H1 (cell line): ENCODE results near the gene ADRB2. TPM values are rescaled to one million over a fixed set of nuclear protein-coding genes. Genes with fewer than 3 reads are reported as not detected.
"Not testable (repeated sequence)": the region's sequence is repeated elsewhere in the genome, so short reads cannot be mapped to it uniquely, and the experiment has no call there.

Experiments used
- CTCF ChIA-PET: fragments of 300-600 bp; sonication (Branson Sonifier 250); formaldehyde crosslinking; loops from one replicate; lab custom pipeline; 2021; ENCODE audit not compliant: partially characterized antibody; lab: Charles Lee
- POLR2A ChIA-PET: fragments of 300-600 bp; sonication (Branson Sonifier 250); formaldehyde crosslinking; loops from one replicate; lab custom pipeline; 2021; ENCODE audit warnings: inconsistent platforms; ENCODE audit not compliant: partially characterized antibody; lab: Charles Lee
- DNase-seq, 2 experiments: peaks; one replicate each; pipeline versions ENCODE4 v3.0.0 to v3.0.0-alpha.2; 2010 to 2022; ENCODE audit warnings: low spot score in 2 of 2, low read depth in 1 of 2, mixed read lengths in 1 of 2
- FAIRE-seq: peaks from 2 replicates; lab custom pipeline; 2011; peaks lifted over from hg19 to GRCh38; lab: Jason Lieb, UNC
- H2AFZ ChIP-seq: 2 replicates; pipeline ENCODE4 v1.8.1; 2012; ENCODE audit warnings: low read length, inconsistent platforms
- H2AK5ac ChIP-seq: 2 replicates; pipeline ENCODE4 v1.6.1; 2013; ENCODE audit warnings: low read depth, low read length
- H2BK120ac ChIP-seq: replicated peaks from 2 replicates; pipeline ENCODE3; 2013; ENCODE audit warnings: low read depth, low read length, inconsistent platforms
- H2BK12ac ChIP-seq: 2 replicates; pipeline ENCODE4 v1.6.1; 2013; ENCODE audit warnings: low read depth, low read length
- H2BK15ac ChIP-seq: 2 replicates; pipeline ENCODE4 v1.6.1; 2013; ENCODE audit warnings: low read length
- H2BK20ac ChIP-seq: 2 replicates; pipeline ENCODE4 v1.6.1; 2013; ENCODE audit warnings: low read length
- H2BK5ac ChIP-seq: 2 replicates; pipeline ENCODE4 v1.6.1; 2013; ENCODE audit warnings: low read depth, low read length
- H3K14ac ChIP-seq: 2 replicates; pipeline ENCODE4 v1.6.1; 2013; ENCODE audit warnings: inconsistent platforms; ENCODE audit not compliant: insufficient read length
- H3K18ac ChIP-seq: 2 replicates; pipeline ENCODE4 v1.6.1; 2013; ENCODE audit warnings: low read length; ENCODE audit errors: extremely low read depth
- H3K23ac ChIP-seq: 2 replicates; pipeline ENCODE4 v1.6.1; 2013; ENCODE audit warnings: inconsistent platforms; ENCODE audit not compliant: insufficient read length
- H3K23me2 ChIP-seq: 2 replicates; pipeline ENCODE4 v1.6.1; 2013; ENCODE audit warnings: low read depth, low read length
- H3K27ac ChIP-seq: 2 replicates; pipeline ENCODE4 v1.6.1; 2011; ENCODE audit warnings: low read depth, low read length, inconsistent platforms
- H3K27me3 ChIP-seq, 4 experiments: replicated peaks in 1 of 4; 1 replicate in 1 of 4; 2 replicates in 3 of 4; pipeline versions ENCODE4 v1.6.1 to v1.8.1; 2011 to 2013; ENCODE audit warnings: low read length in 3 of 4, mild to moderate bottlenecking in 3 of 4, inconsistent platforms in 2 of 4, mixed read lengths in 2 of 4, moderate library complexity in 1 of 4; ENCODE audit not compliant: control insufficient read depth in 3 of 4, insufficient read depth in 3 of 4; ENCODE audit errors: extremely low read depth in 1 of 4
- H3K36me3 ChIP-seq, 4 experiments: 2 replicates each; pipeline versions ENCODE4 v1.6.1 to v1.8.1; 2011 to 2013; ENCODE audit warnings: mild to moderate bottlenecking in 4 of 4, low read length in 3 of 4, moderate library complexity in 2 of 4, control low read depth in 1 of 4, inconsistent platforms in 1 of 4; ENCODE audit not compliant: insufficient read depth in 4 of 4, control insufficient read depth in 2 of 4
- H3K4ac ChIP-seq: replicated peaks from 2 replicates; pipeline ENCODE3; 2013; ENCODE audit warnings: low read length, low read depth, mixed read lengths, inconsistent platforms; ENCODE audit not compliant: insufficient read length
- H3K4me1 ChIP-seq, 4 experiments: replicated peaks in 1 of 4; 1 replicate in 1 of 4; 2 replicates in 3 of 4; pipeline versions ENCODE4 v1.6.1 to v1.8.1; 2011 to 2013; ENCODE audit warnings: low read length in 3 of 4, inconsistent platforms in 2 of 4, mixed read lengths in 1 of 4; ENCODE audit not compliant: insufficient read depth in 4 of 4, control insufficient read depth in 3 of 4
- H3K4me2 ChIP-seq, 2 experiments: 2 replicates each; pipeline versions ENCODE4 v1.6.1 to v1.8.1; 2011 to 2013; ENCODE audit warnings: low read depth in 2 of 2, low read length in 2 of 2, control low read depth in 1 of 2, inconsistent platforms in 1 of 2, mild to moderate bottlenecking in 1 of 2; ENCODE audit not compliant: insufficient read depth in 1 of 2
- H3K4me3 ChIP-seq, 4 experiments: fragments of 200-600, 300-600 bp in 1 of 4; sonication (generic), shearing (Covaris generic), sonication (Bioruptor Twin) in 1 of 4; 2 replicates each; pipeline versions ENCODE4 v1.5.1 to v1.8.1; 2011 to 2016; ENCODE audit warnings: low read length in 4 of 4, low read depth in 3 of 4, control low read depth in 2 of 4, inconsistent platforms in 2 of 4, mild to moderate bottlenecking in 2 of 4, mixed read lengths in 1 of 4, moderate library complexity in 1 of 4; ENCODE audit not compliant: insufficient read depth in 2 of 4; ENCODE audit errors: extremely low read depth in 1 of 4
- H3K56ac ChIP-seq: replicated peaks from 2 replicates; pipeline ENCODE3; 2013; ENCODE audit warnings: low read depth, mild to moderate bottlenecking, mixed read lengths, low read length, inconsistent platforms; ENCODE audit not compliant: insufficient read length
- H3K79me1 ChIP-seq: 2 replicates; pipeline ENCODE4 v1.6.1; 2013; ENCODE audit warnings: low read depth, low read length, control low read depth
- H3K79me2 ChIP-seq, 2 experiments: 2 replicates each; pipeline versions ENCODE4 v1.6.1 to v1.8.1; 2012 to 2013; ENCODE audit warnings: low read length in 2 of 2, mild to moderate bottlenecking in 2 of 2, inconsistent platforms in 1 of 2; ENCODE audit not compliant: insufficient read depth in 2 of 2, control insufficient read depth in 1 of 2
- H3K9ac ChIP-seq, 4 experiments: replicated peaks in 1 of 4; 1 replicate in 1 of 4; 2 replicates in 3 of 4; pipeline versions ENCODE4 v1.6.1 to v1.8.1; 2011 to 2013; ENCODE audit warnings: low read depth in 3 of 4, low read length in 3 of 4, control low read depth in 2 of 4, mild to moderate bottlenecking in 2 of 4, moderate library complexity in 2 of 4, inconsistent platforms in 1 of 4; ENCODE audit errors: extremely low read depth in 1 of 4
- H3K9me3 ChIP-seq, 2 experiments: 2 replicates each; pipeline versions ENCODE4 v1.6.1 to v1.8.1; 2012 to 2013; ENCODE audit warnings: mild to moderate bottlenecking in 2 of 2, moderate library complexity in 2 of 2, control low read depth in 1 of 2, inconsistent platforms in 1 of 2, low read depth in 1 of 2, low read length in 1 of 2, mixed read lengths in 1 of 2; ENCODE audit not compliant: insufficient read depth in 2 of 2
- H4K20me1 ChIP-seq, 2 experiments: replicated peaks in 1 of 2; 2 replicates each; pipeline versions ENCODE3 to v1.8.1; 2011 to 2013; ENCODE audit warnings: inconsistent platforms in 2 of 2, low read length in 2 of 2, mild to moderate bottlenecking in 1 of 2; ENCODE audit not compliant: insufficient read depth in 2 of 2, control insufficient read depth in 1 of 2
- H4K5ac ChIP-seq: 2 replicates; pipeline ENCODE4 v1.6.1; 2013; ENCODE audit warnings: low read length, low read depth, mixed read lengths, inconsistent platforms; ENCODE audit not compliant: insufficient read length
- H4K8ac ChIP-seq: 2 replicates; pipeline ENCODE4 v1.8.0; 2013; ENCODE audit warnings: mild to moderate bottlenecking, moderate library complexity, low read length, inconsistent platforms; ENCODE audit not compliant: insufficient read depth; ENCODE audit errors: extremely low read depth
- H4K91ac ChIP-seq: replicated peaks from 2 replicates; pipeline ENCODE3; 2013; ENCODE audit warnings: low read length, mixed read lengths, inconsistent platforms; ENCODE audit not compliant: insufficient read length
- WGBS, 2 experiments: shearing (Covaris generic) in 1 of 2; methylation state at CpG; one replicate each; pipeline versions ENCODE4 v1.1.6 to v1.1.7; 2013 to 2015; ENCODE audit warnings: low lambda C conversion rate in 2 of 2, mixed read lengths in 2 of 2, inconsistent platforms in 1 of 2, low coverage in 1 of 2, missing lambda C conversion rate in 1 of 2; ENCODE audit not compliant: insufficient replicate concordance in 2 of 2, insufficient coverage in 1 of 2, insufficient read length in 1 of 2; ENCODE audit errors: extremely low coverage in 1 of 2, missing lambda C conversion rate in 1 of 2; 5-methylcytosine and 5-hydroxymethylcytosine counted together
- polyA plus RNA-seq, 7 experiments: library from polyadenylated mRNA; depleted of rRNA in 3 of 7; stranded (reverse) in 5 of 7; unstranded in 2 of 7; fragments of >200 nt in 5 of 7; fragments of 200-250 nt in 2 of 7; gene quantifications; 1 replicate in 5 of 7; 2 replicates in 1 of 7; 4 replicates in 1 of 7; pipeline versions ENCODE4 v1.2.1 to v1.2.3, GENCODE V29; 2011 to 2013; ENCODE audit warnings: missing spikeins in 2 of 7, mixed read lengths in 2 of 7
- total RNA-seq: library from RNA; stranded (reverse); fragmentation: NEBNext Ultra II Directional; extraction: Animal tissue kit (Norgen Biotek cat#: 25700); gene quantifications from 2 replicates; pipeline ENCODE4 v1.2.1, GENCODE V29; 2021

Gene ADRB2
- total and polyA plus RNA-seq, 2 of the 8 experiments (the other 6 are each of a cell fraction or from before 2014, with no cell fraction given): 0.65 to 0.77 TPM

DNA sequence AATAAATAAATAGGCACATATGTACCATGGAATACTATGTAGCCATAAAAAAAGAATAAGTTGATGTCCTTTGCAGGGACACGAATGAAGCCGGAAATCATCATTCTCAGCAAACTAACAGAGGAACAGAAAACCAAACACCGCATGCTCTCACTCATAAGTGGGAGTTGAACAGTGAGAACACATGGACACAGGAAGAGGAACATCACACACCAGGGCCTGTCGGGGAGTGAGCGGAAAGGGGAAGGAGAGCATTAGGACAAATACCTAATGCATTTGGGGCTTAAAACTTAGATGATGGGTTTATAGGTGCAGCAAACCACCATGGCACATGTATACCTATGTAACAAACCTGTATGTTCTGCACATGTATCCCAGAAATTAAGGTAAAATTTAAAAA is 51.0 kb downstream of the ADRB2 start:
- 91% methylated on average over 5 of the region's 5 CpGs; no CpG with 5 or more reads in 1 of the 2 experiments for WGBS, 2 experiments
- H2AFZ ChIP-seq, H2BK5ac ChIP-seq, H3K14ac ChIP-seq, H3K4me3 ChIP-seq, DNase-seq, H3K79me1 ChIP-seq, H2BK20ac ChIP-seq, H3K27me3 ChIP-seq, H3K9me3 ChIP-seq, H2BK15ac ChIP-seq, H4K91ac ChIP-seq, FAIRE-seq, H3K18ac ChIP-seq, H4K5ac ChIP-seq, H3K27ac ChIP-seq, H3K9ac ChIP-seq, H2BK12ac ChIP-seq, H4K20me1 ChIP-seq, H2AK5ac ChIP-seq, H3K4ac ChIP-seq, H3K23me2 ChIP-seq, H3K23ac ChIP-seq, H3K36me3 ChIP-seq, H2BK120ac ChIP-seq, H3K79me2 ChIP-seq, H3K56ac ChIP-seq, H3K4me2 ChIP-seq, H3K4me1 ChIP-seq, H4K8ac ChIP-seq: not testable (repeated sequence)
- ChIA-PET POLR2A (interaction anchor here (0.6 to 1.2 kb wide), 2 partner anchors 21 to 1186 kb away, joined by 3 read pairs; no protein-coding TSS in a partner anchor), CTCF (interaction anchor here (0.6 kb wide), 1 partner anchor 360 kb away, joined by 4 read pairs; no protein-coding TSS in a partner anchor)

Other genes starting within 250 kb of the ADRB2 start
- gene HTR4, start 172.1 kb upstream of the ADRB2 start, total RNA-seq: not detected in 2 replicates
- gene HTR4, start 172.1 kb upstream of the ADRB2 start, polyA plus RNA-seq (2011; rRNA removed): not detected in 2 replicates
- gene SH3TC2, start 236.5 kb downstream of the ADRB2 start, total RNA-seq: 0.77 and 0.80 TPM in 2 replicates
- gene SH3TC2, start 236.5 kb downstream of the ADRB2 start, polyA plus RNA-seq (2011; rRNA removed): 0.11 and 0.27 TPM in 2 replicates